22Rv1 (cell line): ENCODE data around the gene CEP63.

Experiments used
- ZFX ChIP-seq: fragments of 450-650 bp; IDR thresholded peaks from 2 replicates; pipeline ENCODE4 v1.6.1; 2017; ENCODE audit warnings: antibody characterized with exemption, borderline replicate concordance
- TF ChIP-seq, protein P1 (sequence below): fragments of 450-650 bp; IDR thresholded peaks from 2 replicates; pipeline ENCODE4 v1.5.1; 2017; ENCODE audit warnings: mild to moderate bottlenecking

DNA sequence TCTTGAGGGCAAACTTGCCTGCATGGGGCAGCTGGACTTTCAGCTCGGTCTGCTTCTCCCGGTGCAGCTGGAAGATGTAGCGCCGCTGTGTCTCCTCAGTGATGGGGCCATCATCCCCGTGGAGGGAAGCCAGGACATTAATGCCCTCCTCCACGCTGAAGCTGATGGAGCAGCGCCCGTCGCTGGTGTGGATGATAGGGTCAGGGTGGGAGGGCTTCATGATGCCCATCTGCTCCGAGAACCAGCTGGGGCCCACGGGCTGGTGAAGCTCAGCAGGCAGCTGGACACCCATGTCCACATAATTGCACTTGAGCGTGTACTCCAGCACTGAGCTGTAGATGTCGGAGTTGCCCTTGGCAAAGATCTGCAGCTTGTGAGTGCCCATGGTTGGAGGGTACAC, 118.1 kb downstream of the CEP63 start:
- TF ChIP-seq, protein P1, sequence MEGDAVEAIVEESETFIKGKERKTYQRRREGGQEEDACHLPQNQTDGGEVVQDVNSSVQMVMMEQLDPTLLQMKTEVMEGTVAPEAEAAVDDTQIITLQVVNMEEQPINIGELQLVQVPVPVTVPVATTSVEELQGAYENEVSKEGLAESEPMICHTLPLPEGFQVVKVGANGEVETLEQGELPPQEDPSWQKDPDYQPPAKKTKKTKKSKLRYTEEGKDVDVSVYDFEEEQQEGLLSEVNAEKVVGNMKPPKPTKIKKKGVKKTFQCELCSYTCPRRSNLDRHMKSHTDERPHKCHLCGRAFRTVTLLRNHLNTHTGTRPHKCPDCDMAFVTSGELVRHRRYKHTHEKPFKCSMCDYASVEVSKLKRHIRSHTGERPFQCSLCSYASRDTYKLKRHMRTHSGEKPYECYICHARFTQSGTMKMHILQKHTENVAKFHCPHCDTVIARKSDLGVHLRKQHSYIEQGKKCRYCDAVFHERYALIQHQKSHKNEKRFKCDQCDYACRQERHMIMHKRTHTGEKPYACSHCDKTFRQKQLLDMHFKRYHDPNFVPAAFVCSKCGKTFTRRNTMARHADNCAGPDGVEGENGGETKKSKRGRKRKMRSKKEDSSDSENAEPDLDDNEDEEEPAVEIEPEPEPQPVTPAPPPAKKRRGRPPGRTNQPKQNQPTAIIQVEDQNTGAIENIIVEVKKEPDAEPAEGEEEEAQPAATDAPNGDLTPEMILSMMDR, result no peak
- no peak for TF ChIP-seq ZFX
